CD14-positive monocyte (primary cell): Measurements from ENCODE around the gene PLXDC1. TPM values are rescaled to one million over a fixed set of nuclear protein-coding genes. Genes with fewer than 3 reads are reported as not detected.
A peak's percentile ranks its signal among the peaks of the same experiment; 100 is the strongest.

Experiments
- DNase-seq, 3 donors: peaks; one replicate each; pipeline ENCODE4 v3.0.0-alpha.2; 2011 to 2022
- H2AFZ ChIP-seq: 2 replicates; pipeline ENCODE4 v1.6.0; 2012; ENCODE audit warnings: mild to moderate bottlenecking, low read depth, low read length, inconsistent platforms; ENCODE audit not compliant: insufficient read depth, poor library complexity, severe bottlenecking
- H3K27ac ChIP-seq, 2 donors: 1 replicate in 1 of 2; 2 replicates in 1 of 2; pipeline ENCODE4 v1.5.1; 2012 to 2013; ENCODE audit warnings: low read length in 2 of 2, control low read depth in 1 of 2, inconsistent platforms in 1 of 2, low read depth in 1 of 2, mild to moderate bottlenecking in 1 of 2
- H3K27me3 ChIP-seq, 2 donors: one replicate each; pipeline versions ENCODE4 v1.6.0 to v1.6.1; 2011 to 2013; ENCODE audit warnings: low read length in 2 of 2; ENCODE audit not compliant: control insufficient read depth in 2 of 2, insufficient read depth in 2 of 2
- H3K36me3 ChIP-seq, 2 donors: replicated peaks in 1 of 2; 1 replicate in 1 of 2; 2 replicates in 1 of 2; pipeline versions ENCODE4 v1.5.1 to v1.6.1; 2012 to 2013; ENCODE audit warnings: low read length in 2 of 2, control low read depth in 1 of 2, inconsistent platforms in 1 of 2, mild to moderate bottlenecking in 1 of 2; ENCODE audit not compliant: insufficient read depth in 2 of 2, control insufficient read depth in 1 of 2
- H3K4me1 ChIP-seq, 2 donors: 1 replicate in 1 of 2; 2 replicates in 1 of 2; pipeline versions ENCODE4 v1.5.1 to v1.6.1; 2012 to 2013; ENCODE audit warnings: low read length in 2 of 2, control low read depth in 1 of 2, inconsistent platforms in 1 of 2, mild to moderate bottlenecking in 1 of 2, moderate library complexity in 1 of 2; ENCODE audit not compliant: insufficient read depth in 2 of 2, control insufficient read depth in 1 of 2
- H3K4me2 ChIP-seq: replicated peaks from 2 replicates; pipeline ENCODE3; 2012; ENCODE audit warnings: low read length, moderate library complexity, mild to moderate bottlenecking; ENCODE audit not compliant: poor library complexity, severe bottlenecking; ENCODE audit errors: extremely low read depth
- H3K4me3 ChIP-seq, 3 experiments: fragments of 200-600 bp in 1 of 3; sonication (generic) in 1 of 3; replicated peaks in 1 of 3; 1 replicate in 2 of 3; 2 replicates in 1 of 3; pipeline ENCODE4 v1.5.1; 2011 to 2013; ENCODE audit warnings: low read length in 3 of 3, mild to moderate bottlenecking in 3 of 3, control low read depth in 2 of 3, low read depth in 2 of 3, inconsistent platforms in 1 of 3, moderate library complexity in 1 of 3
- H3K79me2 ChIP-seq: 2 replicates; pipeline ENCODE4 v1.6.0; 2012; ENCODE audit warnings: mild to moderate bottlenecking, control low read depth, inconsistent platforms, low read length, moderate library complexity; ENCODE audit not compliant: insufficient read depth
- H3K9ac ChIP-seq: 2 replicates; pipeline ENCODE4 v1.6.0; 2017; ENCODE audit warnings: low read length, mild to moderate bottlenecking; ENCODE audit not compliant: insufficient read depth, poor library complexity, severe bottlenecking
- H3K9me3 ChIP-seq, 2 donors: replicated peaks in 1 of 2; 1 replicate in 1 of 2; 2 replicates in 1 of 2; pipeline versions ENCODE4 v1.5.1 to v1.6.1; 2012 to 2013; ENCODE audit warnings: low read length in 2 of 2, control low read depth in 1 of 2; ENCODE audit not compliant: control insufficient read depth in 1 of 2, insufficient read depth in 1 of 2
- H4K20me1 ChIP-seq: 2 replicates; pipeline ENCODE4 v1.6.0; 2012; ENCODE audit warnings: mild to moderate bottlenecking, low read length, control low read depth, moderate library complexity; ENCODE audit not compliant: insufficient read depth
- H3K27ac Mint-ChIP-seq, 7 donors: one replicate each; pipeline ENCODE4 v1.8.0; 2020; ENCODE audit warnings: mild to moderate bottlenecking in 7 of 7, mixed read lengths in 7 of 7, moderate library complexity in 6 of 7, inconsistent platforms in 2 of 7
- H3K27me3 Mint-ChIP-seq, 3 donors: one replicate each; pipeline ENCODE4 v1.8.0; 2021 to 2022; ENCODE audit warnings: low read depth in 3 of 3, mild to moderate bottlenecking in 3 of 3, mixed read lengths in 3 of 3, moderate library complexity in 3 of 3, inconsistent platforms in 1 of 3
- H3K36me3 Mint-ChIP-seq, 2 donors: one replicate each; pipeline ENCODE4 v1.8.0; 2020; ENCODE audit warnings: mixed read lengths in 2 of 2, inconsistent platforms in 1 of 2, mild to moderate bottlenecking in 1 of 2
- H3K4me1 Mint-ChIP-seq: one replicate; pipeline ENCODE4 v1.8.0; 2020; ENCODE audit warnings: mild to moderate bottlenecking, mixed read lengths
- H3K4me3 Mint-ChIP-seq, 2 donors: one replicate each; pipeline ENCODE4 v1.8.0; 2020; ENCODE audit warnings: mild to moderate bottlenecking in 2 of 2, mixed read lengths in 2 of 2, moderate library complexity in 1 of 2
- H3K9me3 Mint-ChIP-seq, 7 donors: one replicate each; pipeline ENCODE4 v1.8.0; 2020 to 2022; ENCODE audit warnings: mixed read lengths in 7 of 7, mild to moderate bottlenecking in 6 of 7, moderate library complexity in 6 of 7, inconsistent platforms in 2 of 7
- WGBS: methylation state at CpG from one replicate; pipeline ENCODE4 v1.1.5; 2013; ENCODE audit warnings: missing lambda C conversion rate; ENCODE audit not compliant: insufficient coverage; 5-methylcytosine and 5-hydroxymethylcytosine counted together
- intact Hi-C, 2 donors: fragments of 100-400 bp; cut with micrococcal nuclease; formaldehyde crosslinking; loops; one replicate each; pipeline versions ENCODE4 v1.15.0 to v1.15.1; 2023
- polyA plus RNA-seq, 3 donors: library from polyadenylated mRNA; depleted of rRNA in 1 of 3; unstranded in 2 of 3; stranded (reverse) in 1 of 3; fragments of 300-500 nt in 2 of 3; fragments of >200 nt in 1 of 3; fragmentation: Illumina TruSeq in 2 of 3; gene quantifications; 1 replicate in 2 of 3; 2 replicates in 1 of 3; pipeline ENCODE4 v1.2.3, GENCODE V29; 2012 to 2021
- TF ChIP-seq, protein P1 (sequence below): fragments of 200-600 bp; IDR thresholded peaks from one replicate; pipeline ENCODE4 v1.8.0; 2022; ENCODE audit warnings: antibody characterized with exemption, mild to moderate bottlenecking

Gene PLXDC1
- polyA plus RNA-seq, 3 donors, result 0.21 TPM; not detected in 2

DNA sequence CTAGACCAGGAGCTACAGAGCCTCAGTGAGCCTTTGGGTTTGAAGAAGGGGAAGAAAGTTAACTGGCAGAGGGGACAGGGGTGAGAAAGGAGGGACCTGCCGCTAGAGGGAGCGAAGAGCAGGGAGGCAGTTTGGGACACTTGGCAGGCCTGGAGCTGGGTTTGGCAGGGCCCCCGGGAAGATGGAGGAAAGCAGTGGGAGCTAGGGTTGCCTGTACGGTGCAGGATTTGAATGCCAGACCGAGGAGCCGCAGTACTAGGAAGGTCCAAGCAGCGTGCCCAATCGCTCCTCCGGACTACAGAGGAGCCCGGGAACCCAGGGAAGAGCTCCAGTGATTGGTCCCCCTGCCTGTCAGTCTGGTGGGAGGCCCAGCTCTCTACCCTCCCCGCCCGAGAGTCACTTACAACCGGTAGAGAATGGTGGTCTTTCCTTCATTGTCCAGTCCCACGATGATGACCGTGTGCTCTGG lies 13.3 kb upstream of the PLXDC1 start:
- Mint-ChIP-seq H3K27ac (peak overlapping the region; percentile 46 to 88 (median 77)), H3K4me1 (peaks cover 67% of the 10 kb centered on the region), H3K27me3 (peaks cover under 1 to 3% (median 2%) of the 10 kb centered on the region in 3 donors), H3K36me3 (no peaks in the 10 kb centered on the region), H3K4me3 (peak overlapping the region; percentile 98 to 99), H3K9me3 (peaks cover 0 to 7% (median 3%) of the 10 kb centered on the region in 7 donors)
- Histone ChIP-seq H3K27ac (peak overlapping the region; percentile 3 to 46), H3K4me2 (peak overlapping the region; percentile 85), H4K20me1 (no peaks in the 10 kb centered on the region), H3K79me2 (peaks cover 14% of the 10 kb centered on the region), H3K9ac (peak overlapping the region; percentile 58), H3K9me3 (no peaks in the 10 kb centered on the region), H3K4me3 (peak overlapping the region; percentile 56 to 92 (median 72)), H3K27me3 (no peaks in the 10 kb centered on the region), H2AFZ (peak overlapping the region; percentile 96), H3K36me3 (no peaks in the 10 kb centered on the region), H3K4me1 (peaks cover 62 to 72% of the 10 kb centered on the region in 2 donors)
- WGBS, result 0% methylated on average over 13 of the region's 15 CpGs
- peak; percentile 77 to 83 (median 78) for DNase-seq
- intact Hi-C loops, result loop anchor here (2.0 to 10.0 kb wide), 5 partner anchors 32 to 177 kb away; partner anchors contain the start of gene CACNB1 (in 2 of the 2)
- TF ChIP-seq, protein P1, sequence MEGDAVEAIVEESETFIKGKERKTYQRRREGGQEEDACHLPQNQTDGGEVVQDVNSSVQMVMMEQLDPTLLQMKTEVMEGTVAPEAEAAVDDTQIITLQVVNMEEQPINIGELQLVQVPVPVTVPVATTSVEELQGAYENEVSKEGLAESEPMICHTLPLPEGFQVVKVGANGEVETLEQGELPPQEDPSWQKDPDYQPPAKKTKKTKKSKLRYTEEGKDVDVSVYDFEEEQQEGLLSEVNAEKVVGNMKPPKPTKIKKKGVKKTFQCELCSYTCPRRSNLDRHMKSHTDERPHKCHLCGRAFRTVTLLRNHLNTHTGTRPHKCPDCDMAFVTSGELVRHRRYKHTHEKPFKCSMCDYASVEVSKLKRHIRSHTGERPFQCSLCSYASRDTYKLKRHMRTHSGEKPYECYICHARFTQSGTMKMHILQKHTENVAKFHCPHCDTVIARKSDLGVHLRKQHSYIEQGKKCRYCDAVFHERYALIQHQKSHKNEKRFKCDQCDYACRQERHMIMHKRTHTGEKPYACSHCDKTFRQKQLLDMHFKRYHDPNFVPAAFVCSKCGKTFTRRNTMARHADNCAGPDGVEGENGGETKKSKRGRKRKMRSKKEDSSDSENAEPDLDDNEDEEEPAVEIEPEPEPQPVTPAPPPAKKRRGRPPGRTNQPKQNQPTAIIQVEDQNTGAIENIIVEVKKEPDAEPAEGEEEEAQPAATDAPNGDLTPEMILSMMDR, result peak; percentile 95

DNA sequence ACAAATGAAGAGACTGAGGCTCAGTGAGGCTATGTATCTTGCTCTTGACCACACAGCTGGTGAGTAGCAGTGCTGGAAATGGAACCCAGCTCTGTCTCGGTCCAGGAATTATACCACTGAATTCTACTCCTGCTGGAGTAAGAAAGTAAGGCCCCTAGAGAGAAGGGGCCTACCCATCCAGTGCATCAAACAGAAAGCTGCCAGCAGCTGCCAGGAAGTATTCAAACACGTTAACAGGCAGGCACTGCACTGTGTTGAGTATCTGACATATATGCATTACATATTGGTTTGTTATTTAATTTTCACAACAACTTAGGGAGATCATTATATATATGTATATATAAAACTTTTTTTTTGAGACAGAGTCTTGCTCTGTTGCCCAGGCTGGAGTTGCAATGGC lies 10.5 kb upstream of the PLXDC1 start:
- peaks cover 41 to 48% of the 10 kb centered on the region in 2 donors for H3K4me1 ChIP-seq
- H3K36me3 Mint-ChIP-seq, result no peaks in the 10 kb centered on the region

More for the DNA sequence above, 10.5 kb upstream of the PLXDC1 start:
- no peak overlapping the region for H3K27ac ChIP-seq
- H3K27me3 ChIP-seq, result no peaks in the 10 kb centered on the region
- no peak overlapping the region for H3K4me2 ChIP-seq
- H3K9ac ChIP-seq, result no peak overlapping the region
- Mint-ChIP-seq H3K4me1 (peaks cover 50% of the 10 kb centered on the region), H3K4me3 (no peak overlapping the region), H3K27ac (peak overlapping the region in 3 of 7 donors; percentile 50 to 89 (median 80)), H3K27me3 (peaks cover 2 to 5% (median 3%) of the 10 kb centered on the region in 3 donors), H3K9me3 (no peaks in the 10 kb centered on the region)
- no peak overlapping the region for H2AFZ ChIP-seq
- no peaks in the 10 kb centered on the region for H4K20me1 ChIP-seq
- intact Hi-C loops, result loop anchor here (5.0 to 10.0 kb wide), 3 partner anchors 35 to 83 kb away; partner anchors contain the start of gene CACNB1 (in 1 of the 2)
- H3K36me3 ChIP-seq, result no peaks in the 10 kb centered on the region
- no peak for DNase-seq
- H3K9me3 ChIP-seq, result no peaks in the 10 kb centered on the region
- TF ChIP-seq, protein P1, result no peak
- 86% methylated on average over 1 of the region's 2 CpGs for WGBS
- H3K79me2 ChIP-seq, result peaks cover 14% of the 10 kb centered on the region
- H3K4me3 ChIP-seq, result no peak overlapping the region
